SK-N-SH treated with all-trans-retinoic acid at 6 μM for 48 hours (cell line): Measurements from ENCODE around the gene PYCR2.

Experiments
- ATAC-seq: fragments of 200-7000 bp; cut with Tn5 transposase; 3 replicates; pipeline ENCODE4 v1.9.1; 2020; ENCODE audit warnings: mild to moderate bottlenecking, moderate library complexity
- ARNTL ChIP-seq: fragments of 450-650 bp; formaldehyde crosslinking; IDR thresholded peaks from 2 replicates; pipeline ENCODE4 v1.5.0; 2020; ENCODE audit warnings: low read depth, mild to moderate bottlenecking, moderate library complexity, borderline replicate concordance
- BACH2 ChIP-seq: fragments of 250-450 bp; sonication (Bioruptor Pico); IDR thresholded peaks from 2 replicates; pipeline ENCODE4 v1.9.0; 2021; ENCODE audit warnings: mild to moderate bottlenecking, borderline replicate concordance
- CSDC2 ChIP-seq: fragments of 250-450 bp; sonication (Bioruptor Pico); IDR thresholded peaks from 2 replicates; pipeline ENCODE4 v1.5.0; 2020; ENCODE audit warnings: mild to moderate bottlenecking, moderate library complexity
- ESRRG ChIP-seq: fragments of 250-450 bp; sonication (Bioruptor Pico); IDR thresholded peaks from 2 replicates; pipeline ENCODE4 v1.6.1; 2021; ENCODE audit warnings: mild to moderate bottlenecking
- GLIS3 ChIP-seq: fragments of 250-450 bp; sonication (Bioruptor Pico); IDR thresholded peaks from 2 replicates; pipeline ENCODE4 v1.5.0; 2020; ENCODE audit warnings: mild to moderate bottlenecking, moderate library complexity
- OSR1 ChIP-seq: fragments of 250-450 bp; sonication (Bioruptor Pico); IDR thresholded peaks from 2 replicates; pipeline ENCODE4 v1.8.0; 2022; ENCODE audit warnings: moderate library complexity, mild to moderate bottlenecking, inconsistent platforms
- PPARA ChIP-seq: fragments of 250-450 bp; sonication (Bioruptor Pico); IDR thresholded peaks from 2 replicates; pipeline ENCODE4 v1.5.0; 2020; ENCODE audit warnings: mild to moderate bottlenecking, borderline replicate concordance
- RARB ChIP-seq: fragments of 250-450 bp; sonication (Bioruptor Pico); IDR thresholded peaks from 2 replicates; pipeline ENCODE4 v1.8.0; 2021; ENCODE audit warnings: mild to moderate bottlenecking, moderate library complexity
- SNAI2 ChIP-seq: fragments of 250-450 bp; sonication (Bioruptor Pico); IDR thresholded peaks from 2 replicates; pipeline ENCODE4 v1.5.0; 2020; ENCODE audit warnings: mild to moderate bottlenecking, moderate library complexity
- TCF4 ChIP-seq: fragments of 250-450 bp; sonication (Bioruptor Pico); IDR thresholded peaks from 2 replicates; pipeline ENCODE4 v1.8.0; 2021; ENCODE audit warnings: mild to moderate bottlenecking, moderate library complexity, borderline replicate concordance
- TOX ChIP-seq: fragments of 250-450 bp; sonication (Bioruptor Pico); IDR thresholded peaks from 2 replicates; pipeline ENCODE4 v1.8.0; 2021; ENCODE audit warnings: mild to moderate bottlenecking, moderate library complexity, borderline replicate concordance
- ZC3H10 ChIP-seq: fragments of 250-450 bp; sonication (Bioruptor Pico); IDR thresholded peaks from 2 replicates; pipeline ENCODE4 v1.5.1; 2021; ENCODE audit warnings: mild to moderate bottlenecking, moderate library complexity
- ZFP30 ChIP-seq: fragments of 450-650 bp; formaldehyde crosslinking; IDR thresholded peaks from 2 replicates; pipeline ENCODE4 v1.5.0; 2022; ENCODE audit warnings: mild to moderate bottlenecking, moderate library complexity
- ZNF565 ChIP-seq: fragments of 450-650 bp; formaldehyde crosslinking; conservative IDR thresholded peaks from 2 replicates; pipeline ENCODE4 v1.5.0; 2020; ENCODE audit warnings: low read depth, mild to moderate bottlenecking, moderate library complexity
- ZNF70 ChIP-seq: fragments of 450-650 bp; formaldehyde crosslinking; IDR thresholded peaks from 2 replicates; pipeline ENCODE4 v1.5.0; 2020; ENCODE audit warnings: mild to moderate bottlenecking, moderate library complexity
- ZNF8 ChIP-seq: fragments of 450-650 bp; formaldehyde crosslinking; IDR thresholded peaks from 2 replicates; pipeline ENCODE4 v1.5.0; 2020; ENCODE audit warnings: mild to moderate bottlenecking, moderate library complexity
- TF ChIP-seq, protein P1 (sequence below): fragments of 250-450 bp; sonication (Bioruptor Pico); IDR thresholded peaks from 2 replicates; pipeline ENCODE4 v1.5.1; 2020; ENCODE audit warnings: low read depth, mild to moderate bottlenecking, moderate library complexity
- TF ChIP-seq, protein P2 (sequence below): fragments of 250-450 bp; sonication (Bioruptor Pico); IDR thresholded peaks from 2 replicates; pipeline ENCODE4 v1.5.0; 2020; ENCODE audit warnings: mild to moderate bottlenecking, moderate library complexity
- TF ChIP-seq, protein P3 (sequence below): fragments of 250-450 bp; sonication (Bioruptor Pico); IDR thresholded peaks from 2 replicates; pipeline ENCODE4 v1.5.1; 2021; ENCODE audit warnings: mild to moderate bottlenecking, moderate library complexity
- TF ChIP-seq, protein P4 (sequence below): fragments of 250-450 bp; sonication (Bioruptor Pico); IDR thresholded peaks from 2 replicates; pipeline ENCODE4 v1.8.0; 2021; ENCODE audit warnings: low read depth, mild to moderate bottlenecking, moderate library complexity, borderline replicate concordance
- TF ChIP-seq, protein P5 (sequence below): fragments of 250-450 bp; sonication (Bioruptor Pico); IDR thresholded peaks from 2 replicates; pipeline ENCODE4 v1.8.0; 2020; ENCODE audit warnings: mild to moderate bottlenecking, moderate library complexity, borderline replicate concordance

The PYCR2 gene

DNA sequence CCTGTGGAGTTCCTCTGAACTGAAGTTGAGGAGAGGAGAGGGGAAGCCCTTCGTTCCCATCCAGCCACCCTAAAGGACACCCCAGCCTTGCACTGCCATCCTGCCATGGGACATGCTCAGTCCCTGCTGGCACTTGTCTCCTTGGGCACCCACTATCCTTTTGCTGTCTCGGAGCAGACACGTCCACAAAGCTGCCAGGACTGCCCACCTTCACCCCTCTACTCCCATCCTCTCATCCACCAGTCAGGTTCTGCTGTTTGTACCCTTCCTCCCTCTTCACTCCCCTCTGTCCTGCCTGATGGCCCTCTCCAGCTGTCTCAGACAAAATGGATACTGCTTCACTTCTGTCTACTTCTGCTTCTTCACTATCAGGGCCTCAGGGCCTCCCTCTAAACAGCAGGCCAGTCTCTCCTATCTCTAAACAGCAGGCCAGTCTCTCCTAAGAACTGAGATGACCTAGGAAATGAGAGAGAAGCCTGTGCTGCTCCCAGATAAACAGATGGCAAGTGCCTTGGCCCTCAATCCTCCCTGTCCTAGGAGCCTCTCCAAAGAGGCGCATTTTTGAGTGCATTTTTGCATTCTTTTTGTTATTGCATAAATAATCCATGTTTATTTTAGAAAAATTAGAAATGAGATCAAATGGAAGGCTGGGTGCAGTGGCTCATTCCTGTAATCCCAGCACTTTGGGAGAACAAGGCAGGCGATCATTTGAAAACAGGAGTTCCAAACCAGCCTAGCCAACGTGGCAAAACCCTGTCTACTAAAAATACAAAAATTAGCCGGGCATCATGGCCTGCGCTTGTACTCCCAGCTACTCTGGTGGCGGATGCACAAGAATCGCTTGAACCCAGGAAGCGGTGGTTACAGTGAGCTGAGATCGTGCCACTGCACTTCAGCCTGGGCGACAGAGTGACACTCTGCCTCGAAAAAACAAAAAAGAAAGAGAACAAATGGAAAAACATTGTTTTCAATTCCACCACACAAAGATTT, 4.4 kb upstream of the PYCR2 start:
- TF ChIP-seq ZNF8 (no peak), TCF4 (no peak), BACH2 (CRISPR knock-in tag) (no peak), ZFP30 (CRISPR knock-in tag) (no peak), ZC3H10 (CRISPR knock-in tag) (no peak), OSR1 (no peak), GLIS3 (CRISPR knock-in tag) (no peak), ZNF565 (CRISPR knock-in tag) (no peak), RARB (no peak), ARNTL (no peak), ZNF70 (CRISPR knock-in tag) (no peak), CSDC2 (CRISPR knock-in tag) (no peak), TOX (CRISPR knock-in tag) (no peak), SNAI2 (CRISPR knock-in tag) (no peak), ESRRG (CRISPR knock-in tag) (no peak), PPARA (CRISPR knock-in tag) (no peak)
- TF ChIP-seq, protein P1, sequence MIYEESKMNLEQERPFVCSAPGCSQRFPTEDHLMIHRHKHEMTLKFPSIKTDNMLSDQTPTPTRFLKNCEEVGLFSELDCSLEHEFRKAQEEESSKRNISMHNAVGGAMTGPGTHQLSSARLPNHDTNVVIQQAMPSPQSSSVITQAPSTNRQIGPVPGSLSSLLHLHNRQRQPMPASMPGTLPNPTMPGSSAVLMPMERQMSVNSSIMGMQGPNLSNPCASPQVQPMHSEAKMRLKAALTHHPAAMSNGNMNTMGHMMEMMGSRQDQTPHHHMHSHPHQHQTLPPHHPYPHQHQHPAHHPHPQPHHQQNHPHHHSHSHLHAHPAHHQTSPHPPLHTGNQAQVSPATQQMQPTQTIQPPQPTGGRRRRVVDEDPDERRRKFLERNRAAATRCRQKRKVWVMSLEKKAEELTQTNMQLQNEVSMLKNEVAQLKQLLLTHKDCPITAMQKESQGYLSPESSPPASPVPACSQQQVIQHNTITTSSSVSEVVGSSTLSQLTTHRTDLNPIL (CRISPR knock-in tag): no peak
- TF ChIP-seq, protein P2, sequence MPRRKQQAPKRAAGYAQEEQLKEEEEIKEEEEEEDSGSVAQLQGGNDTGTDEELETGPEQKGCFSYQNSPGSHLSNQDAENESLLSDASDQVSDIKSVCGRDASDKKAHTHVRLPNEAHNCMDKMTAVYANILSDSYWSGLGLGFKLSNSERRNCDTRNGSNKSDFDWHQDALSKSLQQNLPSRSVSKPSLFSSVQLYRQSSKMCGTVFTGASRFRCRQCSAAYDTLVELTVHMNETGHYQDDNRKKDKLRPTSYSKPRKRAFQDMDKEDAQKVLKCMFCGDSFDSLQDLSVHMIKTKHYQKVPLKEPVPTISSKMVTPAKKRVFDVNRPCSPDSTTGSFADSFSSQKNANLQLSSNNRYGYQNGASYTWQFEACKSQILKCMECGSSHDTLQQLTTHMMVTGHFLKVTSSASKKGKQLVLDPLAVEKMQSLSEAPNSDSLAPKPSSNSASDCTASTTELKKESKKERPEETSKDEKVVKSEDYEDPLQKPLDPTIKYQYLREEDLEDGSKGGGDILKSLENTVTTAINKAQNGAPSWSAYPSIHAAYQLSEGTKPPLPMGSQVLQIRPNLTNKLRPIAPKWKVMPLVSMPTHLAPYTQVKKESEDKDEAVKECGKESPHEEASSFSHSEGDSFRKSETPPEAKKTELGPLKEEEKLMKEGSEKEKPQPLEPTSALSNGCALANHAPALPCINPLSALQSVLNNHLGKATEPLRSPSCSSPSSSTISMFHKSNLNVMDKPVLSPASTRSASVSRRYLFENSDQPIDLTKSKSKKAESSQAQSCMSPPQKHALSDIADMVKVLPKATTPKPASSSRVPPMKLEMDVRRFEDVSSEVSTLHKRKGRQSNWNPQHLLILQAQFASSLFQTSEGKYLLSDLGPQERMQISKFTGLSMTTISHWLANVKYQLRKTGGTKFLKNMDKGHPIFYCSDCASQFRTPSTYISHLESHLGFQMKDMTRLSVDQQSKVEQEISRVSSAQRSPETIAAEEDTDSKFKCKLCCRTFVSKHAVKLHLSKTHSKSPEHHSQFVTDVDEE (CRISPR knock-in tag): no peak
- TF ChIP-seq, protein P3, sequence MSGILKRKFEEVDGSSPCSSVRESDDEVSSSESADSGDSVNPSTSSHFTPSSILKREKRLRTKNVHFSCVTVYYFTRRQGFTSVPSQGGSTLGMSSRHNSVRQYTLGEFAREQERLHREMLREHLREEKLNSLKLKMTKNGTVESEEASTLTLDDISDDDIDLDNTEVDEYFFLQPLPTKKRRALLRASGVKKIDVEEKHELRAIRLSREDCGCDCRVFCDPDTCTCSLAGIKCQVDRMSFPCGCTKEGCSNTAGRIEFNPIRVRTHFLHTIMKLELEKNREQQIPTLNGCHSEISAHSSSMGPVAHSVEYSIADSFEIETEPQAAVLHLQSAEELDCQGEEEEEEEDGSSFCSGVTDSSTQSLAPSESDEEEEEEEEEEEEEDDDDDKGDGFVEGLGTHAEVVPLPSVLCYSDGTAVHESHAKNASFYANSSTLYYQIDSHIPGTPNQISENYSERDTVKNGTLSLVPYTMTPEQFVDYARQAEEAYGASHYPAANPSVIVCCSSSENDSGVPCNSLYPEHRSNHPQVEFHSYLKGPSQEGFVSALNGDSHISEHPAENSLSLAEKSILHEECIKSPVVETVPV (CRISPR knock-in tag): no peak
- TF ChIP-seq, protein P4, sequence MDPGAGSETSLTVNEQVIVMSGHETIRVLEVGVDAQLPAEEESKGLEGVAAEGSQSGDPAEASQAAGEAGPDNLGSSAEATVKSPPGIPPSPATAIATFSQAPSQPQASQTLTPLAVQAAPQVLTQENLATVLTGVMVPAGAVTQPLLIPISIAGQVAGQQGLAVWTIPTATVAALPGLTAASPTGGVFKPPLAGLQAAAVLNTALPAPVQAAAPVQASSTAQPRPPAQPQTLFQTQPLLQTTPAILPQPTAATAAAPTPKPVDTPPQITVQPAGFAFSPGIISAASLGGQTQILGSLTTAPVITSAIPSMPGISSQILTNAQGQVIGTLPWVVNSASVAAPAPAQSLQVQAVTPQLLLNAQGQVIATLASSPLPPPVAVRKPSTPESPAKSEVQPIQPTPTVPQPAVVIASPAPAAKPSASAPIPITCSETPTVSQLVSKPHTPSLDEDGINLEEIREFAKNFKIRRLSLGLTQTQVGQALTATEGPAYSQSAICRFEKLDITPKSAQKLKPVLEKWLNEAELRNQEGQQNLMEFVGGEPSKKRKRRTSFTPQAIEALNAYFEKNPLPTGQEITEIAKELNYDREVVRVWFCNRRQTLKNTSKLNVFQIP (CRISPR knock-in tag): no peak
- ATAC-seq: no peak

- ATAC-seq: no peak
These were observed 2.6 kb upstream of the PYCR2 start for GRCh38 chr1:225926551-225927113.

More at GRCh38 chr1:225926551-225927113, 2.6 kb upstream of the PYCR2 start:
- TF ChIP-seq, protein P1 (CRISPR knock-in tag): no peak
- TF ChIP-seq SNAI2 (CRISPR knock-in tag) (no peak), ESRRG (CRISPR knock-in tag) (no peak), ZNF8 (no peak), TOX (CRISPR knock-in tag) (no peak), ZC3H10 (CRISPR knock-in tag) (no peak), PPARA (CRISPR knock-in tag) (no peak)
- TF ChIP-seq, protein P2 (CRISPR knock-in tag): no peak
- TF ChIP-seq, protein P5, sequence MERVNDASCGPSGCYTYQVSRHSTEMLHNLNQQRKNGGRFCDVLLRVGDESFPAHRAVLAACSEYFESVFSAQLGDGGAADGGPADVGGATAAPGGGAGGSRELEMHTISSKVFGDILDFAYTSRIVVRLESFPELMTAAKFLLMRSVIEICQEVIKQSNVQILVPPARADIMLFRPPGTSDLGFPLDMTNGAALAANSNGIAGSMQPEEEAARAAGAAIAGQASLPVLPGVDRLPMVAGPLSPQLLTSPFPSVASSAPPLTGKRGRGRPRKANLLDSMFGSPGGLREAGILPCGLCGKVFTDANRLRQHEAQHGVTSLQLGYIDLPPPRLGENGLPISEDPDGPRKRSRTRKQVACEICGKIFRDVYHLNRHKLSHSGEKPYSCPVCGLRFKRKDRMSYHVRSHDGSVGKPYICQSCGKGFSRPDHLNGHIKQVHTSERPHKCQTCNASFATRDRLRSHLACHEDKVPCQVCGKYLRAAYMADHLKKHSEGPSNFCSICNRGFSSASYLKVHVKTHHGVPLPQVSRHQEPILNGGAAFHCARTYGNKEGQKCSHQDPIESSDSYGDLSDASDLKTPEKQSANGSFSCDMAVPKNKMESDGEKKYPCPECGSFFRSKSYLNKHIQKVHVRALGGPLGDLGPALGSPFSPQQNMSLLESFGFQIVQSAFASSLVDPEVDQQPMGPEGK: no peak
- TF ChIP-seq, all 23 proteins: peak for 0
